ENCODE results near the gene GPR78.
"Not testable (repeated sequence)": the region's sequence is repeated elsewhere in the genome, so short reads cannot be mapped to it uniquely, and the experiment has no call there.

The GPR78 gene

GRCh38 chr4:8618961-8619720 lies 38.9 kb downstream of the GPR78 start:
- DNase-seq = no peak

DNA sequence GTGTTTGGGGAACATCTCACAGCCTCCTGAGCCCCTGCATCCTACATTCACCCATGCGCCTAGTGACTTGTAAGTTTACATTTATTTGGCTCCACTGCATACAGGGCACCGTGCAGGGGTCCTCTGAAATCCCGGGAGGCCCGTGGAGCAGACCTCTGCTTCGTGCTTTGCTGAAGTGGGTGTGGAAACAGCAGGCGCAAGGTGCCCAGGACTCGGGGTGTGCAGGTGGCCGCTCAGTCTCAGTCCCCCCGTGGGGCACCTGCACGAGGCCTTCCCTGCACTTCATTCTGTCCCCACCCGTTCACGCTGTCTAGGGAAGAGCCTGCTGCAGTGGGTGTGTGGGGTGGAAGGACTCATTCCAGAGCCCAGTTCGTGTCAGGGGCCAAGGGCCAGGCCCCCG lies 40.9 kb downstream of the GPR78 start:
- DNase-seq = not testable (repeated sequence)

GRCh38 chr4:8624601-8625272 lies 44.5 kb downstream of the GPR78 start:
- DNase-seq = not testable (repeated sequence)

GRCh38 chr4:8630240-8630905 lies 50.2 kb downstream of the GPR78 start:
- not testable (repeated sequence) for DNase-seq

GRCh38 chr4:8631896-8632295 lies 51.7 kb downstream of the GPR78 start:
- not testable (repeated sequence) for DNase-seq

GRCh38 chr4:8634773-8635172 lies 54.6 kb downstream of the GPR78 start:
- not testable (repeated sequence) for DNase-seq

GRCh38 chr4:8635897-8636554 lies 55.8 kb downstream of the GPR78 start:
- not testable (repeated sequence) for DNase-seq
